HFFc6 (cell line): ENCODE data around the gene SPG7. TPM values are rescaled to one million over a fixed set of nuclear protein-coding genes. Genes with fewer than 3 reads are reported as not detected.

Experiments
- DNase-seq: peaks from one replicate; pipeline ENCODE4 v3.0.0-alpha.2; 2018
- H3K27ac Mint-ChIP-seq: 2 replicates; pipeline ENCODE4 v1.8.0; 2020; ENCODE audit warnings: mild to moderate bottlenecking, mixed read lengths
- H3K27me3 Mint-ChIP-seq: 2 replicates; pipeline ENCODE4 v1.8.0; 2021; ENCODE audit warnings: mild to moderate bottlenecking, moderate library complexity, mixed read lengths; ENCODE audit not compliant: insufficient read depth
- H3K36me3 Mint-ChIP-seq: 2 replicates; pipeline ENCODE4 v1.8.0; 2021; ENCODE audit warnings: low read depth, mixed read lengths
- H3K4me1 Mint-ChIP-seq: 2 replicates; pipeline ENCODE4 v1.8.0; 2020; ENCODE audit warnings: low read depth, mixed read lengths
- H3K4me3 Mint-ChIP-seq: 2 replicates; pipeline ENCODE4 v1.8.0; 2020; ENCODE audit warnings: mild to moderate bottlenecking, moderate library complexity, mixed read lengths
- H3K9me3 Mint-ChIP-seq: 2 replicates; pipeline ENCODE4 v1.8.0; 2020; ENCODE audit warnings: mild to moderate bottlenecking, mixed read lengths
- CTCF ChIP-seq: fragments of 200-600 bp; sonication (generic); IDR thresholded peaks from 2 replicates; pipeline ENCODE4 v1.5.0; 2021; ENCODE audit warnings: antibody characterized with exemption, mild to moderate bottlenecking
- total RNA-seq, 6 experiments: library from RNA; stranded (reverse); fragmentation: NEBNext Ultra II Directional; extraction: Animal tissue kit (Norgen Biotek cat#: 25700); gene quantifications; 2 replicates in 1 of 6; 3 replicates in 5 of 6; pipeline ENCODE4 v1.2.3, GENCODE V29; 2021

SPG7 gene
- total RNA-seq, 6 experiments from 2014 or later: 81.5 to 97.0 (median 89.6) TPM

DNA sequence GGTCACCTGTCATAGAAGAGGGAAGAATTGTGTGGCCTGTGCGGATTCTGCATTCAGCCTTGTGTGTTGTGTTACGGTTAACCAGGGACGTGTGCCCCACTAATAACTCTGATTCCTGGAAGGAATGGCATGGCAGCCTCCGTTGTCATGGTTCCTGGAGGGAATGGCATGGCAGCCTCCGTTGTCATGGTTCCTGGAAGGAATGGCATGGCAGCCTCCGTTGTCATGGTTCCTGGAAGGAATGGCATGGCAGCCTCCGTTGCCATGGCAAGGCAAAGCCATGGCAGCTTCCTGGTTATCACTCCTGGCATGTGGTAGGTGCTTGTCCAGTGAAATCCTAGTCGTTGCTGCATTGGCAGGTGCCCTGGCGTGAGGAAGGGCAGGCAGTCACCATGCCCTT, 8.9 kb downstream of the SPG7 start:
- TF ChIP-seq CTCF: no peak
- peaks cover 46% of the 10 kb centered on the region for H3K36me3 Mint-ChIP-seq
- H3K27me3 Mint-ChIP-seq: no peaks in the 10 kb centered on the region; the same call in 1 of the 2 replicates
- DNase-seq: no peak
- H3K4me1 Mint-ChIP-seq: no peaks in the 10 kb centered on the region
- no peak overlapping the region for H3K27ac Mint-ChIP-seq
- H3K9me3 Mint-ChIP-seq: no peaks in the 10 kb centered on the region; the same call in 1 of the 2 replicates
- H3K4me3 Mint-ChIP-seq: no peak overlapping the region

- Mint-ChIP-seq H3K4me1 (no peaks in the 10 kb centered on the region), H3K27me3 (no peaks in the 10 kb centered on the region; the same call in 1 of the 2 replicates), H3K9me3 (no peaks in the 10 kb centered on the region; the same call in 1 of the 2 replicates), H3K4me3 (no peak overlapping the region), H3K36me3 (peaks cover 43% of the 10 kb centered on the region), H3K27ac (no peak overlapping the region; the same call in 1 of the 2 replicates)
- no peak for DNase-seq
- TF ChIP-seq CTCF: no peak
Observed at GRCh38 chr16:89519881-89520280, 11.7 kb downstream of the SPG7 start.

GRCh38 chr16:89522287-89522686, 14.1 kb downstream of the SPG7 start:
- Mint-ChIP-seq H3K27me3 (no peaks in the 10 kb centered on the region; the same call in 1 of the 2 replicates), H3K4me3 (no peak overlapping the region)

DNA sequence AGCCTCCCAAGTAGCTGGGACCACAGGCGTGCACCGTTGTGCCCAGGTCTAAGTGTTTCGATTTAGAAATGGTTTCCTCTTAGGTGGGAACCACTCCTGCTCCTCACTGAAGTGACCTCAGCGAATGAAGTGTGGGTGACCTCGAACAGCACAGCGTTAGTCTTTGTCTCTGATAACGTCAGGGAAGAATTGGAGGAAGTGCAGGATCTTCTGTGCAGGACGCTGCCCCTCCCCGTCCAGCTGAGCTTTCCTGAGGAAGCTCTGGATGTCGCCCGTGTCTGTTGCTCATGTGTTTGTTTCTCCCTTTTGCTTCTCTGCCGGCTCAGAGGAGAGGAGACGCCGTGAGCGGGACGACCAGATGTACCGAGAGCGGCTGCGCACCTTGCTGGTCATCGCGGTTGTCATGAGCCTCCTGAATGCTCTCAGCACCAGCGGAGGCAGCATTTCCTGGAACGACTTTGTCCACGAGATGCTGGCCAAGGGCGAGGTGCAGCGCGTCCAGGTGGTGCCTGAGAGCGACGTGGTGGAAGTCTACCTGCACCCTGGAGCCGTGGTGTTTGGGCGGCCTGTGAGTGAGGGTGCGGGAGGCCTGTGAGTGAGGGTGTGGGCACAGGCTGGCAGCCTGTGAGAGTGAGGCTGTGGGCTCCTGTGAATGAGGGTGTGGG, 15.6 kb downstream of the SPG7 start:
- Mint-ChIP-seq H3K36me3 (peaks cover 35% of the 10 kb centered on the region), H3K4me1 (no peaks in the 10 kb centered on the region), H3K9me3 (no peaks in the 10 kb centered on the region), H3K27ac (no peak overlapping the region), H3K27me3 (no peaks in the 10 kb centered on the region), H3K4me3 (no peak overlapping the region)
- TF ChIP-seq CTCF: no peak
- no peak for DNase-seq

More at GRCh38 chr16:89522287-89522686, 14.1 kb downstream of the SPG7 start:
- no peak for TF ChIP-seq CTCF
- DNase-seq: no peak
- Mint-ChIP-seq H3K36me3 (peaks cover 45% of the 10 kb centered on the region), H3K27ac (no peak overlapping the region), H3K4me1 (no peaks in the 10 kb centered on the region), H3K9me3 (no peaks in the 10 kb centered on the region)

DNA sequence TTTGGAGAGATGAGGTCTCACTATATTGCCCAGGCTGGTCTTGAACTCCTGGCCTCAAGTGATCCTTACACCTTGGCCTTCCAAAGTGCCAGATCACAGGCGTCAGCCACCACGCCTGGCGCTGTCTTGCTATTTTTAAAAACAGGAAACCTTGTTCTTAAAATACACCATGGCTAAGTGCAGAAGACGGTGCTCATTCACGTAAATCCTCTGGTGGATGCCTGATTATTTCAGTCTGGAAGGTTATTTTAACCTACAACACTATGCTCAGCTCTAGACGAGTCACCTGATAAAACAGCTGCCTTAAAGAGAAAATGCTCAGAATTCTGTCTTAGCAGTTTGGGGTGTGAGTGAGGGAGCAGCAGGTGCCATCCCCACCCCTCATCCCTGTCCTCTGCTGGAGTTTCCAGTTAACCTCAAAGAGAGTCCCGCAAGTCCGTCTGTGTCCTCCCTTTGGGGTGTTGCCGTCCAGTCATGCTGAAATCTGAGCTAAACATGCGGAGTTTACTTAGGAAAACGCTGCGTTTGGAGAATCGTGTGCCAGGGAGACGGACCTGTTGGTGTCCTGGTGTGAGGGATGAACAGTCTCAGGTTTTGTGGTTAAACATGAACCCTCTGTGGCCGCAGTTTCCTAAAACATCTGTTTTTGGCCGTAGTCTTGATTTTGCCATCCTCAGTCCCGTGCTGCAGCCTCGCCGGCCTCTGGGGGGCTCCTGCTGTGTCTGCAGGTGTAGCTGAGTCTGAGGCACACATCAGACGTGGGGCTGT, 17.1 kb downstream of the SPG7 start:
- H3K36me3 Mint-ChIP-seq: peaks cover 35% of the 10 kb centered on the region
- no peak overlapping the region for H3K4me3 Mint-ChIP-seq
- no peaks in the 10 kb centered on the region for H3K27me3 Mint-ChIP-seq
- no peaks in the 10 kb centered on the region for H3K9me3 Mint-ChIP-seq
- no peak for TF ChIP-seq CTCF
- H3K4me1 Mint-ChIP-seq: no peaks in the 10 kb centered on the region
- no peak overlapping the region for H3K27ac Mint-ChIP-seq
- DNase-seq: no peak
